A673 (cell line): ENCODE data around the gene THSD4.

Experiments
- CTCF ChIP-seq: fragments of 300-800, 200-600 bp; sonication (generic); conservative IDR thresholded peaks from 2 replicates; pipeline ENCODE4 v1.5.1; 2017; ENCODE audit warnings: low read depth, mild to moderate bottlenecking, antibody characterized with exemption, low read length, moderate library complexity, mixed read lengths
- EZH2 ChIP-seq: fragments of 200-600 bp; sonication (generic); IDR thresholded peaks from 2 replicates; pipeline ENCODE4 v1.6.1; 2017; ENCODE audit warnings: borderline replicate concordance, low read depth, mild to moderate bottlenecking, mixed read lengths, antibody characterized with exemption, low read length; ENCODE audit not compliant: poor library complexity, severe bottlenecking

GRCh38 chr15:71678605-71679004 lies 563.3 kb downstream of the THSD4 start:
- no peak for TF ChIP-seq CTCF
- no peak for TF ChIP-seq EZH2
